A673 (cell line): ENCODE measurements around the gene SPATA2L. TPM values are rescaled to one million over a fixed set of nuclear protein-coding genes. Genes with fewer than 3 reads are reported as not detected.

Experiments used
- Bru-seq: library from RNA; stranded (reverse); fragments of 400-500 nt; gene quantifications from one replicate; lab custom pipeline; 2021; lab: Mats Ljungman, UMichigan
- BruChase-seq, 2 experiments: library from RNA; stranded (reverse); fragments of 400-500 nt; gene quantifications; one replicate each; lab custom pipeline; 2021; lab: Mats Ljungman, UMichigan
- BruUV-seq: library from RNA; stranded (reverse); fragments of 400-500 nt; replicated peaks from 2 replicates; lab custom pipeline; 2021; lab: Mats Ljungman, UMichigan
- CTCF ChIA-PET: fragments of 300-600 bp; sonication (Branson Sonifier 250); formaldehyde crosslinking; loops from one replicate; lab custom pipeline; 2022; ENCODE audit warnings: antibody characterized with exemption; lab: Charles Lee
- POLR2A ChIA-PET: fragments of 300-600 bp; sonication (Branson Sonifier 250); formaldehyde crosslinking; loops from one replicate; lab custom pipeline; 2022; ENCODE audit warnings: antibody characterized with exemption; ENCODE audit not compliant: low non-redundant PET; lab: Charles Lee
- DNase-seq: peaks from one replicate; pipeline ENCODE4 v3.0.0-alpha.2; 2015; ENCODE audit warnings: low spot score
- H3K27ac ChIP-seq: fragments of 200-600 bp; sonication (generic); 2 replicates; pipeline ENCODE4 v1.5.1; 2016; ENCODE audit warnings: mixed run types, low read depth, mild to moderate bottlenecking, mixed read lengths, antibody characterized with exemption, low read length; ENCODE audit not compliant: poor library complexity, severe bottlenecking
- H3K27me3 ChIP-seq: fragments of 200-600 bp; sonication (generic); replicated peaks from 2 replicates; pipeline ENCODE4 v1.6.1; 2017; ENCODE audit warnings: mixed run types, low read depth, mild to moderate bottlenecking, mixed read lengths, antibody characterized with exemption, low read length; ENCODE audit not compliant: insufficient read depth, poor library complexity
- H3K36me3 ChIP-seq: fragments of 200-600 bp; sonication (generic); 2 replicates; pipeline ENCODE4 v1.6.1; 2016; ENCODE audit warnings: mixed run types, mild to moderate bottlenecking, mixed read lengths, antibody characterized with exemption, low read length; ENCODE audit not compliant: insufficient read depth, poor library complexity, severe bottlenecking
- H3K4me1 ChIP-seq: fragments of 200-600 bp; sonication (generic); 2 replicates; pipeline ENCODE4 v1.6.1; 2017; ENCODE audit warnings: mixed run types, mild to moderate bottlenecking, mixed read lengths, antibody characterized with exemption, low read length; ENCODE audit not compliant: insufficient read depth, poor library complexity, severe bottlenecking
- H3K4me3 ChIP-seq: fragments of 200-600 bp; sonication (generic); 2 replicates; pipeline ENCODE4 v1.5.1; 2016; ENCODE audit warnings: low read depth, mixed run types, mild to moderate bottlenecking, mixed read lengths, low read length; ENCODE audit not compliant: poor library complexity, severe bottlenecking
- H3K9me3 ChIP-seq: fragments of 200-600 bp; sonication (generic); 2 replicates; pipeline ENCODE4 v1.6.1; 2016; ENCODE audit warnings: mixed run types, low read depth, mild to moderate bottlenecking, mixed read lengths, antibody characterized with exemption, low read length; ENCODE audit not compliant: poor library complexity, severe bottlenecking
- EZH2 ChIP-seq: fragments of 200-600 bp; sonication (generic); IDR thresholded peaks from 2 replicates; pipeline ENCODE4 v1.6.1; 2017; ENCODE audit warnings: borderline replicate concordance, low read depth, mild to moderate bottlenecking, mixed read lengths, antibody characterized with exemption, low read length; ENCODE audit not compliant: poor library complexity, severe bottlenecking
- intact Hi-C: fragments of 100-400 bp; cut with micrococcal nuclease; formaldehyde crosslinking; loops from one replicate; pipeline ENCODE4 v1.10.0; 2022; ENCODE audit not compliant: unreplicated experiment
- long read RNA-seq: library from polyadenylated mRNA; stranded (forward); transcript quantifications from one replicate; pipeline ENCODE4 v2.0.0, GENCODE V29; 2022
- total RNA-seq: library from RNA; stranded (reverse); gene quantifications from 2 replicates; pipeline ENCODE4 v1.2.3, GENCODE V29; 2021
- TF ChIP-seq, protein P1 (sequence below): fragments of 300-800, 200-600 bp; sonication (generic); conservative IDR thresholded peaks from 2 replicates; pipeline ENCODE4 v1.5.1; 2017; ENCODE audit warnings: low read depth, mild to moderate bottlenecking, antibody characterized with exemption, low read length, moderate library complexity, mixed read lengths

SPATA2L gene, protein sequence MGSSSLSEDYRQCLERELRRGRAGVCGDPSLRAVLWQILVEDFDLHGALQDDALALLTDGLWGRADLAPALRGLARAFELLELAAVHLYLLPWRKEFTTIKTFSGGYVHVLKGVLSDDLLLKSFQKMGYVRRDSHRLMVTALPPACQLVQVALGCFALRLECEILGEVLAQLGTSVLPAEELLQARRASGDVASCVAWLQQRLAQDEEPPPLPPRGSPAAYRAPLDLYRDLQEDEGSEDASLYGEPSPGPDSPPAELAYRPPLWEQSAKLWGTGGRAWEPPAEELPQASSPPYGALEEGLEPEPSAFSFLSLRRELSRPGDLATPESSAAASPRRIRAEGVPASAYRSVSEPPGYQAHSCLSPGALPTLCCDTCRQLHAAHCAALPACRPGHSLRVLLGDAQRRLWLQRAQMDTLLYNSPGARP
- 15.8 and 19.1 TPM in 2 replicates for total RNA-seq
- Bru-seq, nascent RNA: percentile 47 among the genes with signal in this experiment
- percentile 57 among the genes with signal in this experiment for BruChase-seq, experiment 1, labeled RNA remaining after a 2-hour chase
- percentile 52 among the genes with signal in this experiment for BruChase-seq, experiment 2, labeled RNA remaining after a 6-hour chase
- long read RNA-seq, transcript SPATA2L-201 (3 exons, 2,335 nt): major isoform, 20 of 45 reads
- long read RNA-seq, transcript SPATA2L-203 (3 exons, 692 nt): minor isoform, 12 of 45 reads
- long read RNA-seq, partial matches to known transcripts: 1 of 45 reads
- long read RNA-seq, other reads (novel, unspliced or antisense): 12 of 45 reads

DNA sequence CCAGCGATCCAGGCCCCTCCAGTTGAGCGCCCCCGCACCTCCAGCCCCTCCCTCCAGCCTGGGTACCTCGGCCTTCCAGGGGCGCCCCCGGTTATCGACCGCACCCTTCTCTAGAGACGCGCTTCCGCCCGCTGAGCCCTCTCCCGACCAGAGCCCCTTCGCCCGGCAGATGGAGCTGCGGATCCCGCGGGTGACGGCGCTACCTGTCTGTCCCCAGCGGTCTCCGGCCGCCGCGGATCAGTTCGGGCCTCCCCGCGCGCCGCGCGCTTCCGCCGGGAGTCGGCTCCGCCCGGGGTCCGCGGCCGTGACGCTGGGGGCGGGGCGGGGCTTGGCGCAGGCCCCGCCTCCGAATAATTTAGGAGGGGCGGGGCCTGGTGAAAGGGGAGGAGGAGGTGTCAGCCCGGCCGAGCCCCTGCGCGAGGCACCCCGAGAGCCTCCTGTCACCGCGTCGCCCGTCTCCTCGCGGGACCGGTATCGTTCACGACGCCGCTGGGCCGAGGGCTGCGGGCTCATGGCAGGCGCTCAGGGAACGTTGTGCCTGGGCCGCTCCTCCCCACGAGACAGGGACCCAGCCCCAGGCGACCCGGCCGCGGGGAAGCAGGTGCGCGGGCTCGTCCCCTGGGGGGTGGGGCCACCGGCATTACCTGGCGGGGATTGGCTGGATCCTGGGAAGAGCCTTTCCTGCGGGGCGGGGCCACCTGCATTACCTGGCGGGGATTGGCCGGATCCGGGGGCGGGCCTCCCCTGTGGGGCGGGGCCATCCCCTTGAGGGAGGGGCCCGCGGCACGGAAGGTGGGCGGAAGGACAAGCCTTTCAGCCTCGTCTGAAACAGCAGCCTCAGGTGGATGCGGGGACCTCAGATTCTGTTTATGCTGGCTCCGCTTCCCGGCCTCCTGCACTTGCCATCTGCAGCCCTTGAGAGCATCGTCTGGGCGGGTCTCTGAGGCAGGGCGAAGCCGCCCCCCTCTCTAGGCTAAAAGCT is at the start of gene SPATA2L:
SPATA2L (minus strand) TSS at position 281 of the 982 bp plus-strand sequence. CDS start 473 bp downstream, outside the sequence.
- H3K36me3 ChIP-seq: peaks cover 18% of the 10 kb centered on the region
- ChIA-PET CTCF (no interaction called here), POLR2A (no interaction called here)
- peaks cover 10% of the 10 kb centered on the region for H3K4me1 ChIP-seq
- intact Hi-C loops: loop anchor here (10.0 kb wide), 2 partner anchors 163 to 213 kb away; partner anchors contain the start of gene MC1R
- H3K27me3 ChIP-seq: no peaks in the 10 kb centered on the region
- peak within 1 kb of the TSS; percentile 80 for H3K4me3 ChIP-seq
- BruUV-seq: no TSS peak
- DNase-seq: peak; percentile 97
- peak within 1 kb of the TSS; percentile 76 for H3K27ac ChIP-seq
- no peaks in the 10 kb centered on the region for H3K9me3 ChIP-seq
- TF ChIP-seq, protein P1, sequence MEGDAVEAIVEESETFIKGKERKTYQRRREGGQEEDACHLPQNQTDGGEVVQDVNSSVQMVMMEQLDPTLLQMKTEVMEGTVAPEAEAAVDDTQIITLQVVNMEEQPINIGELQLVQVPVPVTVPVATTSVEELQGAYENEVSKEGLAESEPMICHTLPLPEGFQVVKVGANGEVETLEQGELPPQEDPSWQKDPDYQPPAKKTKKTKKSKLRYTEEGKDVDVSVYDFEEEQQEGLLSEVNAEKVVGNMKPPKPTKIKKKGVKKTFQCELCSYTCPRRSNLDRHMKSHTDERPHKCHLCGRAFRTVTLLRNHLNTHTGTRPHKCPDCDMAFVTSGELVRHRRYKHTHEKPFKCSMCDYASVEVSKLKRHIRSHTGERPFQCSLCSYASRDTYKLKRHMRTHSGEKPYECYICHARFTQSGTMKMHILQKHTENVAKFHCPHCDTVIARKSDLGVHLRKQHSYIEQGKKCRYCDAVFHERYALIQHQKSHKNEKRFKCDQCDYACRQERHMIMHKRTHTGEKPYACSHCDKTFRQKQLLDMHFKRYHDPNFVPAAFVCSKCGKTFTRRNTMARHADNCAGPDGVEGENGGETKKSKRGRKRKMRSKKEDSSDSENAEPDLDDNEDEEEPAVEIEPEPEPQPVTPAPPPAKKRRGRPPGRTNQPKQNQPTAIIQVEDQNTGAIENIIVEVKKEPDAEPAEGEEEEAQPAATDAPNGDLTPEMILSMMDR: no peak; the same call in 1 of the 2 replicates
- no peak for TF ChIP-seq EZH2

DNA sequence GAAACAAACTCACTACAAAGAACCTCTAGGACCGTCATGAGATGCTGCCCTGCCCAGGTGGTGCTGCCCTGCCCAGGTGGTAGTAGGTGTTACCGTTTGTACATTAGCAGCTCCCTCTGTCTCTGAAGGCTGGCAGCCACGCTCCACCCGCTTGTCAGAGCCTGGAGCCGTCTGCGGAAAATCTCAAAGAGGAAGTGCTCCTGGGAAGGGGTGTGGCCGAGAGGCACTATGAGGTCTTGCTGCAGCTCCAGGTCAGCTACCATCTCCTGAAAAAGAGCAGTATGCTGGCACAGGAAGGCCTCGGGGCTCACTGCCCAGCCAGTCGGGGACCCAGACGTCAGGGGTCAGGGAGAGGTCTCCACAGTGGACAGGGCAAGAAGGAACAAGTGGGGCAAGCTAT is 48.1 kb upstream of the SPATA2L start:
- Histone ChIP-seq H3K4me3 (no peak overlapping the region), H3K36me3 (peaks cover 68% of the 10 kb centered on the region), H3K27ac (no peak overlapping the region), H3K9me3 (no peaks in the 10 kb centered on the region), H3K4me1 (no peaks in the 10 kb centered on the region), H3K27me3 (no peaks in the 10 kb centered on the region)
- BruUV-seq: no TSS peak
- DNase-seq: no peak
- POLR2A ChIA-PET: interaction anchor here (0.6 kb wide), 1 partner anchor 53 kb away, joined by 5 read pairs; no protein-coding TSS in a partner anchor
- TF ChIP-seq, protein P1: no peak
- no peak for TF ChIP-seq EZH2
- intact Hi-C loops: loop anchor here (5.0 kb wide), 1 partner anchor 113 kb away; no protein-coding TSS in a partner anchor
- CTCF ChIA-PET: interaction anchor here (0.6 kb wide), 1 partner anchor 36 kb away, joined by 3 read pairs; no protein-coding TSS in a partner anchor
